Measurements from ENCODE around the gene CCL22.
"Not testable (repeated sequence)": the region's sequence is repeated elsewhere in the genome, so short reads cannot be mapped to it uniquely, and the experiment has no call there.

CCL22 gene

GRCh38 chr16:57358527-57359095, at the start of gene CCL22:
CCL22 (plus strand) TSS chr16:57358783; CDS start chr16:57358817, 34 bp downstream.
- no peak for DNase-seq (ENCODE audit: low read depth, low spot score)

- DNase-seq (ENCODE audit: low read depth, low spot score) = no peak
Observed at GRCh38 chr16:57310801-57311200, 47.8 kb upstream of the CCL22 start.

GRCh38 chr16:57313509-57313908, 45.1 kb upstream of the CCL22 start:
- DNase-seq (ENCODE audit: low read depth, low spot score) = no peak

- no peak for DNase-seq (ENCODE audit: low read depth, low spot score)
Observed at GRCh38 chr16:57314161-57314785, 44.3 kb upstream of the CCL22 start.

GRCh38 chr16:57315416-57315815, 43.2 kb upstream of the CCL22 start:
- DNase-seq (ENCODE audit: low read depth, low spot score) = no peak

GRCh38 chr16:57316390-57317017, 42.1 kb upstream of the CCL22 start:
- DNase-seq (ENCODE audit: low read depth, low spot score) = no peak

- no peak for DNase-seq (ENCODE audit: low read depth, low spot score)
Observed at GRCh38 chr16:57318240-57318970, 40.2 kb upstream of the CCL22 start.

GRCh38 chr16:57319646-57320045, 38.9 kb upstream of the CCL22 start:
- DNase-seq (ENCODE audit: low read depth, low spot score) = no peak

- DNase-seq (ENCODE audit: low read depth, low spot score) = no peak
Observed at GRCh38 chr16:57324749-57325148, 33.8 kb upstream of the CCL22 start.

GRCh38 chr16:57325458-57325857, 33.1 kb upstream of the CCL22 start:
- no peak for DNase-seq (ENCODE audit: low read depth, low spot score)

GRCh38 chr16:57329718-57330327, 28.8 kb upstream of the CCL22 start:
- DNase-seq (ENCODE audit: low read depth, low spot score) = no peak

- DNase-seq (ENCODE audit: low read depth, low spot score) = no peak
Observed at GRCh38 chr16:57331355-57331754, 27.2 kb upstream of the CCL22 start.

GRCh38 chr16:57333402-57333801, 25.2 kb upstream of the CCL22 start:
- no peak for DNase-seq (ENCODE audit: low read depth, low spot score)

GRCh38 chr16:57335366-57335765, 23.2 kb upstream of the CCL22 start:
- DNase-seq (ENCODE audit: low read depth, low spot score) = no peak

- no peak for DNase-seq (ENCODE audit: low read depth, low spot score)
Observed at GRCh38 chr16:57341062-57341440, 17.5 kb upstream of the CCL22 start.

GRCh38 chr16:57341441-57342303, 16.9 kb upstream of the CCL22 start:
- DNase-seq (ENCODE audit: low read depth, low spot score) = no peak

GRCh38 chr16:57342606-57343005, 16.0 kb upstream of the CCL22 start:
- DNase-seq (ENCODE audit: low read depth, low spot score) = not testable (repeated sequence)

GRCh38 chr16:57343221-57343620, 15.4 kb upstream of the CCL22 start:
- no peak for DNase-seq (ENCODE audit: low read depth, low spot score)

GRCh38 chr16:57344094-57344493, 14.5 kb upstream of the CCL22 start:
- DNase-seq (ENCODE audit: low read depth, low spot score) = not testable (repeated sequence)

GRCh38 chr16:57345021-57345420, 13.6 kb upstream of the CCL22 start:
- no peak for DNase-seq (ENCODE audit: low read depth, low spot score)

GRCh38 chr16:57345666-57346204, 12.8 kb upstream of the CCL22 start:
- DNase-seq (ENCODE audit: low read depth, low spot score) = no peak
